Gastrocnemius medialis (tissue), 4 donors: ENCODE measurements around the gene EPHB2.

ENCODE experiments used
- CTCF ChIP-seq, 5 experiments: fragments of 450-650 bp in 3 of 5; fragments of 200-600 bp in 2 of 5; sonication (generic) in 2 of 5; IDR thresholded peaks in 4 of 5; conservative IDR thresholded peaks in 1 of 5; 1 replicate in 4 of 5; 2 replicates in 1 of 5; pipeline ENCODE4 v1.5.1; 2016 to 2019; ENCODE audit warnings: antibody characterized with exemption in 5 of 5, mild to moderate bottlenecking in 3 of 5, moderate library complexity in 3 of 5
- POLR2A ChIP-seq, 2 donors: fragments of 450-650 bp; IDR thresholded peaks; one replicate each; pipeline ENCODE4 v1.6.1; 2017; ENCODE audit warnings: antibody characterized with exemption in 2 of 2, mild to moderate bottlenecking in 2 of 2, moderate library complexity in 2 of 2

- TF ChIP-seq CTCF (IDR thresholded peaks at IDR 0.05 in 4 of 5, conservative IDR thresholded peaks at IDR 0.05 in 1 of 5) (no peak), POLR2A (IDR thresholded peaks at IDR 0.05) (no peak)
Observed at GRCh38 chr1:22778862-22779520, 68.4 kb downstream of the EPHB2 start.
